HG03159 (cell line): ENCODE measurements around the gene JPT1.
"Not testable (repeated sequence)": the region's sequence is repeated elsewhere in the genome, so short reads cannot be mapped to it uniquely, and the experiment has no call there.

Source experiments
- ATAC-seq: cut with Tn5 transposase; IDR thresholded peaks from one replicate; pipeline ENCODE4 v1.9.1; 2021; ENCODE audit warnings: mild to moderate bottlenecking, moderate library complexity; ENCODE audit not compliant: unreplicated experiment

The JPT1 gene

GRCh38 chr17:75158480-75158879 lies 4.2 kb upstream of the JPT1 start:
- ATAC-seq, result not testable (repeated sequence)

GRCh38 chr17:75155191-75155601 lies 884 bp upstream of the JPT1 start:
- no peak for ATAC-seq

- ATAC-seq, result peak; percentile 7
Measured at GRCh38 chr17:75153780-75154194, 525 bp downstream of the JPT1 start.

GRCh38 chr17:75152922-75153779 lies 1.2 kb downstream of the JPT1 start:
- no peak for ATAC-seq

- ATAC-seq, result no peak
Measured at GRCh38 chr17:75152523-75152921, 1.8 kb downstream of the JPT1 start.

GRCh38 chr17:75151930-75152329 lies 2.4 kb downstream of the JPT1 start:
- ATAC-seq, result no peak

GRCh38 chr17:75147878-75148546 lies 6.3 kb downstream of the JPT1 start:
- ATAC-seq, result no peak

GRCh38 chr17:75146592-75146991 lies 7.7 kb downstream of the JPT1 start:
- no peak for ATAC-seq

- no peak for ATAC-seq
Measured at GRCh38 chr17:75144816-75145512, 9.3 kb downstream of the JPT1 start.

GRCh38 chr17:75142236-75142971 lies 11.9 kb downstream of the JPT1 start:
- no peak for ATAC-seq

GRCh38 chr17:75138519-75138918 lies 15.8 kb downstream of the JPT1 start:
- ATAC-seq, result no peak

GRCh38 chr17:75137762-75138161 lies 16.6 kb downstream of the JPT1 start:
- not testable (repeated sequence) for ATAC-seq

GRCh38 chr17:75135946-75136345 lies 18.4 kb downstream of the JPT1 start:
- ATAC-seq, result no peak

- ATAC-seq, result no peak
Measured at GRCh38 chr17:75135452-75135851, 18.9 kb downstream of the JPT1 start.

- not testable (repeated sequence) for ATAC-seq
Measured at GRCh38 chr17:75133607-75134347, 20.5 kb downstream of the JPT1 start.

GRCh38 chr17:75133001-75133400 lies 21.3 kb downstream of the JPT1 start:
- no peak for ATAC-seq

GRCh38 chr17:75132018-75133000 lies 22.0 kb downstream of the JPT1 start:
- ATAC-seq, result peak; percentile 9

GRCh38 chr17:75131278-75132017 lies 22.9 kb downstream of the JPT1 start, which contains the start of gene NT5C:
NT5C (minus strand) TSS chr17:75131742; CDS start chr17:75131707, 35 bp downstream.
- peak; percentile 73 for ATAC-seq
